ENCODE measurements around the gene DHX57.

The DHX57 gene

GRCh38 chr2:38818565-38818964 lies 57.2 kb downstream of the DHX57 start:
- Histone ChIP-seq H3K27ac (ENCODE audit: low read depth, low read length) (no peak overlapping the region), H3K36me3 (ENCODE audit: low read length) (no peaks in the 10 kb centered on the region), H3K27me3 (ENCODE audit: low read length) (no peaks in the 10 kb centered on the region), H2AFZ (ENCODE audit: low read depth, low read length, severe bottlenecking) (no peak overlapping the region), H3K9ac (ENCODE audit: low read length) (no peak overlapping the region), H3K79me2 (ENCODE audit: insufficient read depth, low read length) (no peaks in the 10 kb centered on the region), H3K9me2 (replicated peaks; ENCODE audit: insufficient read depth, low read length) (no peaks in the 10 kb centered on the region), H3K4me3 (ENCODE audit: insufficient read depth, low read length, poor library complexity, severe bottlenecking) (no peak overlapping the region), H3F3A (ENCODE audit: insufficient read depth) (no peaks in the 10 kb centered on the region), H3K4me2 (ENCODE audit: low read depth, low read length, poor library complexity, severe bottlenecking) (no peak overlapping the region), H3K9me3 (ENCODE audit: insufficient read depth, low read length) (no peaks in the 10 kb centered on the region), H4K20me1 (ENCODE audit: low read depth, low read length) (no peaks in the 10 kb centered on the region)
- no peak for TF ChIP-seq CTCF (IDR thresholded peaks at IDR 0.05; ENCODE audit: insufficient read depth, low read length, poor library complexity, severe bottlenecking)

- H3K9me3 ChIP-seq (ENCODE audit: insufficient read depth, low read length): no peaks in the 10 kb centered on the region
- H3K36me3 ChIP-seq (ENCODE audit: low read length): no peaks in the 10 kb centered on the region
Measured at GRCh38 chr2:38815936-38816335, 59.8 kb downstream of the DHX57 start.

GRCh38 chr2:38810488-38810887 lies 65.2 kb downstream of the DHX57 start:
- H3F3A ChIP-seq (ENCODE audit: insufficient read depth): no peaks in the 10 kb centered on the region
- H2AFZ ChIP-seq (ENCODE audit: low read depth, low read length, severe bottlenecking): no peak overlapping the region
- no peak overlapping the region for H3K4me3 ChIP-seq (ENCODE audit: insufficient read depth, low read length, poor library complexity, severe bottlenecking)
- TF ChIP-seq EZH2phosphoT487 (conservative IDR thresholded peaks at IDR 0.05; ENCODE audit: low read length) (no peak), CTCF (IDR thresholded peaks at IDR 0.05; ENCODE audit: insufficient read depth, low read length, poor library complexity, severe bottlenecking) (no peak)
- no peak overlapping the region for H3K9ac ChIP-seq (ENCODE audit: low read length)
- H3K36me3 ChIP-seq (ENCODE audit: low read length): no peaks in the 10 kb centered on the region
- H3K27me3 ChIP-seq (ENCODE audit: low read length): no peaks in the 10 kb centered on the region
- H3K9me2 ChIP-seq (replicated peaks; ENCODE audit: insufficient read depth, low read length): no peaks in the 10 kb centered on the region
- no peaks in the 10 kb centered on the region for H4K20me1 ChIP-seq (ENCODE audit: low read depth, low read length)
- no peaks in the 10 kb centered on the region for H3K9me3 ChIP-seq (ENCODE audit: insufficient read depth, low read length)
- H3K4me2 ChIP-seq (ENCODE audit: low read depth, low read length, poor library complexity, severe bottlenecking): no peak overlapping the region
- H3K79me2 ChIP-seq (ENCODE audit: insufficient read depth, low read length): no peaks in the 10 kb centered on the region
- no peak overlapping the region for H3K27ac ChIP-seq (ENCODE audit: low read depth, low read length)

More at GRCh38 chr2:38815936-38816335, 59.8 kb downstream of the DHX57 start:
- Histone ChIP-seq H3K79me2 (ENCODE audit: insufficient read depth, low read length) (no peaks in the 10 kb centered on the region), H3K27me3 (ENCODE audit: low read length) (no peaks in the 10 kb centered on the region), H4K20me1 (ENCODE audit: low read depth, low read length) (no peaks in the 10 kb centered on the region), H3K4me2 (ENCODE audit: low read depth, low read length, poor library complexity, severe bottlenecking) (no peak overlapping the region), H3K9ac (ENCODE audit: low read length) (no peak overlapping the region), H3K4me3 (ENCODE audit: insufficient read depth, low read length, poor library complexity, severe bottlenecking) (no peak overlapping the region), H3K9me2 (replicated peaks; ENCODE audit: insufficient read depth, low read length) (no peaks in the 10 kb centered on the region), H3F3A (ENCODE audit: insufficient read depth) (no peaks in the 10 kb centered on the region), H3K27ac (ENCODE audit: low read depth, low read length) (no peak overlapping the region), H2AFZ (ENCODE audit: low read depth, low read length, severe bottlenecking) (no peak overlapping the region)
- TF ChIP-seq CTCF (IDR thresholded peaks at IDR 0.05; ENCODE audit: insufficient read depth, low read length, poor library complexity, severe bottlenecking) (no peak), EZH2phosphoT487 (conservative IDR thresholded peaks at IDR 0.05; ENCODE audit: low read length) (no peak)

GRCh38 chr2:38808677-38809076 lies 67.1 kb downstream of the DHX57 start:
- H3K4me3 ChIP-seq (ENCODE audit: insufficient read depth, low read length, poor library complexity, severe bottlenecking): no peak overlapping the region
- H3K9ac ChIP-seq (ENCODE audit: low read length): no peak overlapping the region
- H2AFZ ChIP-seq (ENCODE audit: low read depth, low read length, severe bottlenecking): no peak overlapping the region
- H3K79me2 ChIP-seq (ENCODE audit: insufficient read depth, low read length): no peaks in the 10 kb centered on the region
- no peaks in the 10 kb centered on the region for H3F3A ChIP-seq (ENCODE audit: insufficient read depth)
- H3K9me3 ChIP-seq (ENCODE audit: insufficient read depth, low read length): no peaks in the 10 kb centered on the region
- no peaks in the 10 kb centered on the region for H4K20me1 ChIP-seq (ENCODE audit: low read depth, low read length)
- H3K27ac ChIP-seq (ENCODE audit: low read depth, low read length): no peak overlapping the region
- no peaks in the 10 kb centered on the region for H3K9me2 ChIP-seq (replicated peaks; ENCODE audit: insufficient read depth, low read length)
- H3K27me3 ChIP-seq (ENCODE audit: low read length): no peaks in the 10 kb centered on the region
- no peaks in the 10 kb centered on the region for H3K36me3 ChIP-seq (ENCODE audit: low read length)
- H3K4me2 ChIP-seq (ENCODE audit: low read depth, low read length, poor library complexity, severe bottlenecking): no peak overlapping the region
- TF ChIP-seq EZH2phosphoT487 (conservative IDR thresholded peaks at IDR 0.05; ENCODE audit: low read length): no peak
- no peak for TF ChIP-seq CTCF (IDR thresholded peaks at IDR 0.05; ENCODE audit: insufficient read depth, low read length, poor library complexity, severe bottlenecking)
